Liver (tissue), 9 donors: ENCODE measurements around the gene HSF4. TPM values are rescaled to one million over a fixed set of nuclear protein-coding genes. Genes with fewer than 3 reads are reported as not detected.

Source experiments
- DNase-seq: peaks from one replicate; pipeline ENCODE4 v3.0.0-alpha.2; 2017; ENCODE audit warnings: low spot score
- H3K27ac ChIP-seq, 2 donors: one replicate each; pipeline ENCODE4 v1.7.0; 2013; ENCODE audit warnings: inconsistent platforms in 2 of 2, low read length in 2 of 2, control low read depth in 1 of 2, low read depth in 1 of 2, mild to moderate bottlenecking in 1 of 2
- H3K27me3 ChIP-seq, 4 donors: one replicate each; pipeline versions ENCODE4 v1.6.1 to v1.7.0; 2013; ENCODE audit warnings: low read length in 3 of 4, inconsistent platforms in 1 of 4, mild to moderate bottlenecking in 1 of 4, moderate library complexity in 1 of 4; ENCODE audit not compliant: control insufficient read depth in 4 of 4, insufficient read depth in 4 of 4
- H3K36me3 ChIP-seq, 4 donors: one replicate each; pipeline versions ENCODE4 v1.6.1 to v1.7.0; 2013; ENCODE audit warnings: low read length in 3 of 4, mild to moderate bottlenecking in 3 of 4, low read depth in 1 of 4, moderate library complexity in 1 of 4; ENCODE audit not compliant: control insufficient read depth in 4 of 4, insufficient read depth in 3 of 4
- H3K4me1 ChIP-seq, 4 donors: one replicate each; pipeline versions ENCODE4 v1.6.1 to v1.7.0; 2013; ENCODE audit warnings: low read length in 3 of 4, mild to moderate bottlenecking in 3 of 4, moderate library complexity in 1 of 4; ENCODE audit not compliant: control insufficient read depth in 4 of 4, insufficient read depth in 4 of 4
- H3K4me3 ChIP-seq, 3 donors: one replicate each; pipeline versions ENCODE4 v1.6.1 to v1.7.0; 2013; ENCODE audit warnings: low read length in 3 of 3, control low read depth in 1 of 3, low read depth in 1 of 3, mild to moderate bottlenecking in 1 of 3
- H3K9ac ChIP-seq, 2 donors: one replicate each; pipeline ENCODE4 v1.7.0; 2013; ENCODE audit warnings: low read length in 2 of 2, mild to moderate bottlenecking in 2 of 2, moderate library complexity in 2 of 2, control low read depth in 1 of 2, low read depth in 1 of 2
- H3K9me3 ChIP-seq, 4 donors: one replicate each; pipeline versions ENCODE4 v1.6.1 to v1.7.0; 2013; ENCODE audit warnings: low read length in 3 of 4; ENCODE audit not compliant: control insufficient read depth in 4 of 4
- ATF3 ChIP-seq: IDR thresholded peaks from 2 replicates; pipeline ENCODE4 v1.6.1; 2016; ENCODE audit warnings: antibody characterized with exemption
- CTCF ChIP-seq: fragments of 150-350 bp; IDR thresholded peaks from 2 replicates; pipeline ENCODE4 v1.5.1; 2017; ENCODE audit warnings: improper control_type of control experiment, low read depth, low read length; ENCODE audit not compliant: missing input control
- EGR1 ChIP-seq, 2 donors: IDR thresholded peaks; 2 replicates each; pipeline ENCODE4 v1.6.1; 2016 to 2018; ENCODE audit warnings: antibody characterized with exemption in 2 of 2, low read depth in 2 of 2
- FOXA1 ChIP-seq: IDR thresholded peaks from 2 replicates; pipeline ENCODE4 v1.6.1; 2016; ENCODE audit warnings: antibody characterized with exemption
- FOXA2 ChIP-seq: IDR thresholded peaks from 2 replicates; pipeline ENCODE4 v1.6.1; 2016; ENCODE audit warnings: antibody characterized with exemption
- GABPA ChIP-seq, 2 donors: IDR thresholded peaks in 1 of 2; conservative IDR thresholded peaks in 1 of 2; 2 replicates each; pipeline ENCODE4 v1.6.1; 2016; ENCODE audit warnings: antibody characterized with exemption in 2 of 2, mild to moderate bottlenecking in 1 of 2, moderate library complexity in 1 of 2
- HNF4A ChIP-seq, 2 donors: conservative IDR thresholded peaks; 2 replicates each; pipeline ENCODE4 v1.6.1; 2016; ENCODE audit warnings: antibody characterized with exemption in 2 of 2, mild to moderate bottlenecking in 2 of 2
- HNF4G ChIP-seq: IDR thresholded peaks from 2 replicates; pipeline ENCODE4 v1.6.1; 2016; ENCODE audit warnings: antibody characterized with exemption
- JUND ChIP-seq, 2 donors: IDR thresholded peaks; 2 replicates each; pipeline ENCODE4 v1.6.1; 2016; ENCODE audit warnings: antibody characterized with exemption in 2 of 2
- MAX ChIP-seq: IDR thresholded peaks from 2 replicates; pipeline ENCODE4 v1.6.1; 2016; ENCODE audit warnings: antibody characterized with exemption
- NR2F2 ChIP-seq: IDR thresholded peaks from 2 replicates; pipeline ENCODE4 v1.6.1; 2016; ENCODE audit warnings: antibody characterized with exemption
- RAD21 ChIP-seq, 2 donors: IDR thresholded peaks; 2 replicates each; pipeline ENCODE4 v1.6.1; 2016; ENCODE audit warnings: antibody characterized with exemption in 2 of 2, mild to moderate bottlenecking in 2 of 2
- REST ChIP-seq: IDR thresholded peaks from 2 replicates; pipeline ENCODE4 v1.6.1; 2016; ENCODE audit warnings: antibody characterized with exemption, mild to moderate bottlenecking
- RXRA ChIP-seq, 2 donors: IDR thresholded peaks; 2 replicates each; pipeline ENCODE4 v1.6.1; 2017 to 2018; ENCODE audit warnings: antibody characterized with exemption in 2 of 2, mild to moderate bottlenecking in 1 of 2
- SP1 ChIP-seq: IDR thresholded peaks from 2 replicates; pipeline ENCODE4 v1.6.1; 2018; ENCODE audit warnings: antibody characterized with exemption, mild to moderate bottlenecking
- TAF1 ChIP-seq: conservative IDR thresholded peaks from 2 replicates; pipeline ENCODE4 v1.6.1; 2016; ENCODE audit warnings: antibody characterized with exemption, mild to moderate bottlenecking
- YY1 ChIP-seq: IDR thresholded peaks from 2 replicates; pipeline ENCODE4 v1.6.1; 2016; ENCODE audit warnings: antibody characterized with exemption, mild to moderate bottlenecking
- ZBTB33 ChIP-seq: IDR thresholded peaks from 2 replicates; pipeline ENCODE4 v1.6.1; 2016; ENCODE audit warnings: antibody characterized with exemption
- WGBS: extraction: QIAGEN DNeasy Blood & Tissue Kit; methylation state at CpG from one replicate; pipeline ENCODE4 v1.1.7; 2013; 5-methylcytosine and 5-hydroxymethylcytosine counted together
- polyA plus RNA-seq, 2 donors: library from polyadenylated mRNA; stranded (reverse) in 1 of 2; unstranded in 1 of 2; fragments of 200-250 nt in 1 of 2; fragments of >200 nt in 1 of 2; fragmentation: Nextera tagmentation in 1 of 2; extraction: Ambion mirVana in 1 of 2; gene quantifications; one replicate each; pipeline versions ENCODE4 v1.2.1 to v1.2.3, GENCODE V29; 2013 to 2015
- total RNA-seq, 2 donors: library from RNA; depleted of rRNA; stranded (reverse); fragments of >200 nt; gene quantifications; one replicate each; pipeline ENCODE4 v1.2.3, GENCODE V29; 2014
- donor health status: healthy.
- donor health status: healthy.
- donor health status: healthy.
- donor health status: healthy.
- donor health status: healthy.

Gene HSF4
- total and polyA plus RNA-seq, 4 donors: 0.42 to 5.1 (median 4.3) TPM

- no peak overlapping the region for H3K27ac ChIP-seq
- 58% methylated on average over 8 of the region's 8 CpGs for WGBS
- H3K4me3 ChIP-seq: no peak overlapping the region
- DNase-seq: no peak
- no peak for TF ChIP-seq REST
- no peak for TF ChIP-seq EGR1 (IDR thresholded peaks at IDR 0.05; ENCODE audit: low read depth in 2 of 2)
- TF ChIP-seq JUND (IDR thresholded peaks at IDR 0.05): no peak
- TF ChIP-seq NR2F2: no peak
- TF ChIP-seq MAX: no peak
- TF ChIP-seq FOXA2: no peak
- no peak for TF ChIP-seq SP1
- no peak for TF ChIP-seq ZBTB33
- TF ChIP-seq GABPA (IDR thresholded peaks at IDR 0.05 in 1 of 2, conservative IDR thresholded peaks at IDR 0.05 in 1 of 2): no peak
- TF ChIP-seq HNF4G: no peak
- TF ChIP-seq ATF3: no peak
- no peak for TF ChIP-seq HNF4A (conservative IDR thresholded peaks at IDR 0.05)
- TF ChIP-seq TAF1: no peak
- no peak for TF ChIP-seq FOXA1
- TF ChIP-seq CTCF: no peak
- no peak for TF ChIP-seq YY1
- no peak for TF ChIP-seq RAD21 (IDR thresholded peaks at IDR 0.05)
- no peak for TF ChIP-seq RXRA (IDR thresholded peaks at IDR 0.05)
- H3K36me3 ChIP-seq: peaks cover 9 to 20% (median 15%) of the 10 kb centered on the region in 4 donors
- H3K27me3 ChIP-seq: no peaks in the 10 kb centered on the region
- peaks cover 10 to 27% (median 16%) of the 10 kb centered on the region in 4 donors for H3K4me1 ChIP-seq
- no peaks in the 10 kb centered on the region for H3K9me3 ChIP-seq
- H3K9ac ChIP-seq: no peak overlapping the region
These were observed 13.0 kb upstream of the HSF4 start for GRCh38 chr16:67151431-67152097.
